ENCODE data around the gene DENND5B. TPM values are rescaled to one million over a fixed set of nuclear protein-coding genes. Genes with fewer than 3 reads are reported as not detected.

DENND5B gene
- polyA plus RNA-seq, 2 of the 4 experiments (the other 2 are of a cell fraction): 15.5 to 55.2 TPM

DNA sequence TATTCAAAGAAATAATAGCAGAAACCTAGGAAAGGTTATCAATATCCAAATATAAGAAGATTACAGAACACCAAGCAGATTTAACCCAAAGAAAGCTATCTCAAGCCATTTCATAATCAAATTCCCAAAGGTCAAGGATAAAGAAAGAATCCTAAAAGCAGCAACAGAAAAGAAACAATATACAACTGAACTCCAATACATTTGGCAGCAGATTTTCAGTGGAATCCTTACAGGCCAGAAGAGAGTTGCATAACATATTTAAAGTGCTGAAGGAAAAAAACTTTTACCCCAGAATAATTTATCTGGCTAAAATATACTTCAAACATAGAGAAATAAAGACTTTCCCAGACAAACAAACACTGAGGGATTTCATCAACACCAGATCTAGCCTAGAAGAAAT is 54.3 kb downstream of the DENND5B start:
- DNase-seq (ENCODE audit: low read depth in 1 of 2, low spot score in 1 of 2): no peak
- peak; percentile 89 for FAIRE-seq
- POLR2A ChIA-PET: no interaction called here

GRCh38 chr12:31533470-31533869 is 57.5 kb downstream of the DENND5B start:
- Histone ChIP-seq H3K4me3 (no peak overlapping the region), H3K9me3 (no peaks in the 10 kb centered on the region), H3K4me2 (peak overlapping the region; percentile 52), H3K4me1 (peaks cover 80% of the 10 kb centered on the region), H3K27ac (peak overlapping the region; percentile 19 to 72; a peak in 3 of 6 replicates)
- ChIA-PET POLR2A (no interaction called here), CTCF (no interaction called here)
- TF ChIP-seq ZNF302 (CRISPR knock-in tag; IDR thresholded peaks at IDR 0.05): no peak
- TF ChIP-seq MYC (IDR thresholded peaks at IDR 0.05; ENCODE audit: borderline replicate concordance, low read length): no peak
- TF ChIP-seq PHF8 (IDR thresholded peaks at IDR 0.05; ENCODE audit: borderline replicate concordance, low read depth): no peak
- TF ChIP-seq, protein P1, sequence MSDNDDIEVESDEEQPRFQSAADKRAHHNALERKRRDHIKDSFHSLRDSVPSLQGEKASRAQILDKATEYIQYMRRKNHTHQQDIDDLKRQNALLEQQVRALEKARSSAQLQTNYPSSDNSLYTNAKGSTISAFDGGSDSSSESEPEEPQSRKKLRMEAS (IDR thresholded peaks at IDR 0.05): no peak
- TF ChIP-seq E2F6 (IDR thresholded peaks at IDR 0.05; ENCODE audit: borderline replicate concordance, low read depth): no peak
- no peak for TF ChIP-seq FOSL2 (IDR thresholded peaks at IDR 0.05)
- no peak for TF ChIP-seq FOSL2 (CRISPR knock-in tag; IDR thresholded peaks at IDR 0.05)
- ATAC-seq: no peak
- DNase-seq (ENCODE audit: low read depth in 1 of 2, low spot score in 1 of 2): no peak
- peak; percentile 77 for FAIRE-seq

More for the DNA sequence above, 54.3 kb downstream of the DENND5B start:
- Histone ChIP-seq H3K27ac (no peak overlapping the region), H3K4me1 (peaks cover 51% of the 10 kb centered on the region), H3K4me2 (no peak overlapping the region), H3K4me3 (no peak overlapping the region), H3K9me3 (no peaks in the 10 kb centered on the region)
- CTCF ChIA-PET: no interaction called here
- no peak for TF ChIP-seq SREBF2 (IDR thresholded peaks at IDR 0.05)
- no peak for TF ChIP-seq KDM1A (IDR thresholded peaks at IDR 0.05; ENCODE audit: low read depth)
- no peak for TF ChIP-seq USF2 (IDR thresholded peaks at IDR 0.05)
- no peak for TF ChIP-seq CBX2 (IDR thresholded peaks at IDR 0.05; ENCODE audit: borderline replicate concordance, low read depth)
- TF ChIP-seq TP53 (CRISPR knock-in tag; IDR thresholded peaks at IDR 0.05): no peak
- no peak for TF ChIP-seq FOXS1 (CRISPR knock-in tag; IDR thresholded peaks at IDR 0.05)
- TF ChIP-seq HOXA7 (CRISPR knock-in tag; IDR thresholded peaks at IDR 0.05): no peak
- no peak for TF ChIP-seq RAD21 (conservative IDR thresholded peaks at IDR 0.05 in 1 of 2, IDR thresholded peaks at IDR 0.05 in 1 of 2)
- TF ChIP-seq HDAC2 (IDR thresholded peaks at IDR 0.05): no peak
- TF ChIP-seq, protein P2, sequence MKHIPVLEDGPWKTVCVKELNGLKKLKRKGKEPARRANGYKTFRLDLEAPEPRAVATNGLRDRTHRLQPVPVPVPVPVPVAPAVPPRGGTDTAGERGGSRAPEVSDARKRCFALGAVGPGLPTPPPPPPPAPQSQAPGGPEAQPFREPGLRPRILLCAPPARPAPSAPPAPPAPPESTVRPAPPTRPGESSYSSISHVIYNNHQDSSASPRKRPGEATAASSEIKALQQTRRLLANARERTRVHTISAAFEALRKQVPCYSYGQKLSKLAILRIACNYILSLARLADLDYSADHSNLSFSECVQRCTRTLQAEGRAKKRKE (CRISPR knock-in tag; IDR thresholded peaks at IDR 0.05; ENCODE audit: low read depth): no peak
- TF ChIP-seq MAZ (IDR thresholded peaks at IDR 0.05; ENCODE audit: borderline replicate concordance, low read depth, low read length): no peak
- no peak for TF ChIP-seq CBX8 (IDR thresholded peaks at IDR 0.05)
- no peak for ATAC-seq

DNA sequence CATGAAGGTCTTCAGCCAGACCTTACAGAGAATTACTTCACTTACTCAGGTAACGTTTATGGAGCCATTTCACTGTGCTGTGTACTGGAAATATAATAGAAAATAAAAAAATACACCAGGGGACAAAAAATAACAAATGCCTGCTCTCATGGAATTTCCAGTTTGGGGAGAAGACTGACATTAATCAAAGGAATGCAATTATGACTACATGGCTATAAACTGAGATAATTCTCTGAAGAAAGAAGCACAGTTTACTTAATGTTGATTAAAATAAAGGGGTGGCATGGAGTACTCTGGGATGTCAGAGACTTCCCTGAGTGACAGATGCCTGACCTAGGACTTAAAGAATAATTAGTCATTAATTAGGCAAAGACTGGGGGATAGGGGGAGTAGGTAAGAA is 59.0 kb downstream of the DENND5B start:
- ChIA-PET CTCF (interaction anchor here (1.9 kb wide), 1 partner anchor 12 kb away, joined by 5 read pairs; no protein-coding TSS in a partner anchor), POLR2A (no interaction called here)
- Histone ChIP-seq H3K4me3 (no peak overlapping the region), H3K4me2 (peak overlapping the region; percentile 27), H3K4me1 (peaks cover 93% of the 10 kb centered on the region), H3K27ac (peak overlapping the region in 1 of 2 experiments; percentile 70; a peak in 3 of 6 replicates), H3K9me3 (no peaks in the 10 kb centered on the region)
- no peak for TF ChIP-seq TP53 (CRISPR knock-in tag; IDR thresholded peaks at IDR 0.05)
- no peak for TF ChIP-seq NR3C1 (IDR thresholded peaks at IDR 0.05)
- no peak for TF ChIP-seq NPAS2 (CRISPR knock-in tag; IDR thresholded peaks at IDR 0.05; ENCODE audit: borderline replicate concordance)
- no peak for TF ChIP-seq HEYL (CRISPR knock-in tag; IDR thresholded peaks at IDR 0.05)
- TF ChIP-seq, protein P3, sequence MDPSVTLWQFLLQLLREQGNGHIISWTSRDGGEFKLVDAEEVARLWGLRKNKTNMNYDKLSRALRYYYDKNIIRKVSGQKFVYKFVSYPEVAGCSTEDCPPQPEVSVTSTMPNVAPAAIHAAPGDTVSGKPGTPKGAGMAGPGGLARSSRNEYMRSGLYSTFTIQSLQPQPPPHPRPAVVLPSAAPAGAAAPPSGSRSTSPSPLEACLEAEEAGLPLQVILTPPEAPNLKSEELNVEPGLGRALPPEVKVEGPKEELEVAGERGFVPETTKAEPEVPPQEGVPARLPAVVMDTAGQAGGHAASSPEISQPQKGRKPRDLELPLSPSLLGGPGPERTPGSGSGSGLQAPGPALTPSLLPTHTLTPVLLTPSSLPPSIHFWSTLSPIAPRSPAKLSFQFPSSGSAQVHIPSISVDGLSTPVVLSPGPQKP (IDR thresholded peaks at IDR 0.05; ENCODE audit: low read depth, low read length): no peak
- TF ChIP-seq SMC3 (IDR thresholded peaks at IDR 0.05): no peak
- no peak for TF ChIP-seq MAZ (IDR thresholded peaks at IDR 0.05; ENCODE audit: borderline replicate concordance, low read depth, low read length)
- TF ChIP-seq, protein P4, sequence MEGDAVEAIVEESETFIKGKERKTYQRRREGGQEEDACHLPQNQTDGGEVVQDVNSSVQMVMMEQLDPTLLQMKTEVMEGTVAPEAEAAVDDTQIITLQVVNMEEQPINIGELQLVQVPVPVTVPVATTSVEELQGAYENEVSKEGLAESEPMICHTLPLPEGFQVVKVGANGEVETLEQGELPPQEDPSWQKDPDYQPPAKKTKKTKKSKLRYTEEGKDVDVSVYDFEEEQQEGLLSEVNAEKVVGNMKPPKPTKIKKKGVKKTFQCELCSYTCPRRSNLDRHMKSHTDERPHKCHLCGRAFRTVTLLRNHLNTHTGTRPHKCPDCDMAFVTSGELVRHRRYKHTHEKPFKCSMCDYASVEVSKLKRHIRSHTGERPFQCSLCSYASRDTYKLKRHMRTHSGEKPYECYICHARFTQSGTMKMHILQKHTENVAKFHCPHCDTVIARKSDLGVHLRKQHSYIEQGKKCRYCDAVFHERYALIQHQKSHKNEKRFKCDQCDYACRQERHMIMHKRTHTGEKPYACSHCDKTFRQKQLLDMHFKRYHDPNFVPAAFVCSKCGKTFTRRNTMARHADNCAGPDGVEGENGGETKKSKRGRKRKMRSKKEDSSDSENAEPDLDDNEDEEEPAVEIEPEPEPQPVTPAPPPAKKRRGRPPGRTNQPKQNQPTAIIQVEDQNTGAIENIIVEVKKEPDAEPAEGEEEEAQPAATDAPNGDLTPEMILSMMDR (IDR thresholded peaks at IDR 0.05): no peak
- TF ChIP-seq CBX8 (IDR thresholded peaks at IDR 0.05): no peak
- TF ChIP-seq, protein P1 (IDR thresholded peaks at IDR 0.05): no peak
- TF ChIP-seq RCOR1 (IDR thresholded peaks at IDR 0.05; ENCODE audit: low read depth, low read length): no peak
- TF ChIP-seq RNF2 (IDR thresholded peaks at IDR 0.05; ENCODE audit: borderline replicate concordance, low read depth): no peak
- no peak for TF ChIP-seq HOXA7 (CRISPR knock-in tag; IDR thresholded peaks at IDR 0.05)
- TF ChIP-seq ZFP36 (IDR thresholded peaks at IDR 0.05; ENCODE audit: borderline replicate concordance, partially characterized antibody): no peak
- no peak for TF ChIP-seq SREBF2 (IDR thresholded peaks at IDR 0.05)
- FAIRE-seq (no peak), ATAC-seq (no peak), DNase-seq (ENCODE audit: low read depth in 1 of 2, low spot score in 1 of 2) (no peak)
- WGBS (ENCODE audit: missing lambda C conversion rate): 63% methylated on average over 1 of the region's 1 CpG

Measured in A549 (cell line).